HG03571 (cell line): Measurements from ENCODE around the gene EPN1.

Experiments used
- ATAC-seq: cut with Tn5 transposase; IDR thresholded peaks from one replicate; pipeline ENCODE4 v1.9.1; 2021; ENCODE audit not compliant: unreplicated experiment

EPN1 gene

DNA sequence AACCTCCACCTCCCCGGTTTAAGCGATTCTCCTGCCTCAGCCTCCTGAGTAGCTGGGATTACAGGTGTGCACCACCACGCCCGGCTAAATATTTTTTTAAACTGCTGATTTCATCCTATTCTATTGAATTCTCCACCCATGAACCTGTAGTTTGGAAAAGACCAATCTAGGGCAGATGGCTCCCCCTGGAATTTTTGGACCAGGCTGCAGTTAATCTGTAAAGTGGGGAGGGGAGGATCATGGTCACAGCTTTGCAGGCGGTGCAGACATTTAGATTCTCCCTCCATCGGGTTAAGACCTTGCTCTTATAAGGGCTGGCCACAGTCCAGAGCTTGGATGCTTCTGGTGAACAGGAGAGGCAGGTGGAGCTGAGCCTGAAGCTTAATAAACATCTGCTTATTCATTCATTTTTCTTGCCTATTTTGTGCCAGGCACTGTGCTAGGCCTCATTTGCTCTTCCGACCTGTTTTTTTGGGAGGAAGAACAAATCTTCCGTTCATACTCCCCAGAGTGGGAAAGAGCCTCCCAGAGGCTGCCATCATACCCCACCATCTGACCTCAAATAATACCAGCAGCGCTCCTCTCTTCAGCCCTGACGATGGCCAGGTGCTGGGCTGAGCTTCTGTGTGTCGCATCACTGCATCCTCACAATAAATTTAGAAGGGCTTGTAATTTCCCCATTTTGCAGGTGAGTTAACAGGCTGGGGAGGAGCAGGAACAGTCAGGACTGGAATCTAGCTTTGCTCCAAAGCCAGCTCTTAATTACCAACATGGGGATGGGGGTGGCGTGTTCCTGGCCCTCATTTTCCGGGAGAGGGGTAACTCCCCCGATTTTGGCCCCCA lies 27.9 kb upstream of the EPN1 start:
- ATAC-seq: no peak

GRCh38 chr19:55647732-55648584 lies 27.1 kb upstream of the EPN1 start, which contains the start of gene CCDC106:
CCDC106 (plus strand) TSS chr19:55648212; CDS start chr19:55649047, 835 bp downstream.
- ATAC-seq: no peak

GRCh38 chr19:55648585-55649267 lies 26.3 kb upstream of the EPN1 start:
- no peak for ATAC-seq

- no peak for ATAC-seq
Observed at GRCh38 chr19:55649268-55650125, 25.5 kb upstream of the EPN1 start.

DNA sequence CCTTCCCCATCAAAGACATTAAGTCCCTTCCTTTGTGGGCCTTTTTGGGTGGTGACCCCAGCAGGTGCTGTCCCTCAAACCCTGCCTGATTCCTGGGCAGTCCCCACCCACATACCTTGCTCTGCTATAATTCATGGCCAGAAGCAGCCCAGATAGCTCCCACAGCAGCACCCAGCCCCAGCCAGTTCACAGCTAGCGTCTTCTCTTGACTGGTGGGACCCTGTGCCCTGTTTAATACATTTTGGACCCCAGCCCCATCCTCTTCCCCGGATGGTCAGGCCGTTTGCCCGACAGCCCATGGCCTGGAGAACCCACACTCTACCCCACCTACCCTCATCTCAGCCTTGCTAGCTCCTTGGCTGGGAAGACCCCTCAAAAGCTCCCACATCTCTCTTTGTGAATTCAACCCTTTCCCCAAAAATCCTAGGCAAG lies 24.9 kb upstream of the EPN1 start:
- ATAC-seq: no peak

DNA sequence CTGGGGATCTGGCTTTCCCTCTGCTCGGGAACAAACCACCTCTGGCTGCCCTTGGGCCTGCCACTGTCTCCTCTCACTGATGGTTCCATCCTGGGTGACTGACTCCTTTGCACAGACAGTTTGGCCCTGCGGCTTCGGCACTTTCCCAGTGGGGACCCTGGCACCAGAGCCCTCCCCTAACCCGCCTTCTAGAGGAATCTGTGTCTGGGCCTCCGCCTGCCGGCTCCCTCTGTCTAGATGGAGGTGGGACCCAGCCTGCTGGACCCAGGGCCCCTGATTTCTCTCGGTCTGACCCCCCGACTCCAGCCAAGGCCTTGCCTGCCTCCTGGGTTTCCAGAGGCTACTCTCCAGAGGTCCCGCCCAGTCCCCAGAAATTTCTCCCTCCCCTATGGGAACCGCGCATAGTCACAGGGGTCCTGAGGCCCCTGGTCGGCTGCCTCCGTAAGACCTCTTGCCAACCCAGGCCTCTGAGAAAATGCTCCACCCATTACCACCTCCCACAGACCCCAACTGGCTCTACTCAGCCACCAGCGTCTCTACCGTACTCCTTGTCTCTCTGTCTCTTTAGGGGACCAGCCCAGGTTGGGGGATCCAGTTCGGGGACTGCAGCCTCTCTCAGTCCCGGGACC lies 24.3 kb upstream of the EPN1 start:
- no peak for ATAC-seq

DNA sequence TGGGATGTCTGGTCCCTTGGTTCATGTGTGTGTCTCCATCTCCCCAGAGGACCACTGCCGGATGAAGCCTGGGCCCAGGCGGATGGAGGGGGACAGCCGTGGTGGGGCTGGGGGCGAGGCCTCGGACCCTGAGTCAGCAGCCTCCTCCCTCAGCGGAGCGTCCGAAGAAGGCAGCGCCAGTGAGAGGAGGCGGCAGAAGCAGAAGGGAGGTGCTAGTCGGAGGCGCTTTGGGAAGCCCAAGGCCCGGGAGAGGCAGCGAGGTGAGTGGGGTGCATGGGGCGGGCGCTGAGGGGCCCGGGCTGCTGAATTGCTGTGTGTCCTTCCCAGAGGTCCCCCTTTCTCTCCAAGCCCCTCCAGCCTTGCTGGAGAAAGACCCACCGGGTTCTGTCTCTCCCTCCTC lies 23.8 kb upstream of the EPN1 start:
- no peak for ATAC-seq

- no peak for ATAC-seq
Observed at GRCh38 chr19:55652311-55653128, 22.5 kb upstream of the EPN1 start.

GRCh38 chr19:55653651-55654322 lies 21.2 kb upstream of the EPN1 start:
- peak; percentile 35 for ATAC-seq

DNA sequence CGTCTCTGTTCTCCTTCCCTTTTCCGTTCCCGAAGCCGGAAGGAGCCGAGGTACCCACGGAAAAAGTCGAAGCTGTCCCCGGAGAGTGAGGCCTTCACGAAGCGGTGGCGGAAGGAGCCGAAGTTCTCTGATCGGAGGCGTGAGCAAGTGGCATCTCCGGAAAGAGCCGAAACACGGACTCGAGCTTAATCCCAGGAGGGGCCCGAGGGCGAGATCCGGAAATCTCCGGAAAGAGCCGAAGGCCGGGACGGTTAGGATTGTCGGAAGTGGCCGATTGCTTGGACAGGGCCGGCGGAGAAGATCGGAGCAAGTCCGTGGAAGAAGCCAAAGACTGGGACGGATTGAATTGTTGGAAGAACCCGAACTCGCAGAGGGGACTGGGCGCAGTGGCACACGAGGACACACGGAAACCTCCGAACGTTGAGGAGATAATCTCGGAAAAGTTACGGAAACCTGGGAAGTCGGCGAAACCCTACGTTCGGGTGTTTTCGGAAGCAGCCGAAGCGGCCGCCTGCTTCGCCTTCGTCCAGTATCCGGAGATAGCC lies 20.6 kb upstream of the EPN1 start:
- peak; percentile 56 for ATAC-seq

DNA sequence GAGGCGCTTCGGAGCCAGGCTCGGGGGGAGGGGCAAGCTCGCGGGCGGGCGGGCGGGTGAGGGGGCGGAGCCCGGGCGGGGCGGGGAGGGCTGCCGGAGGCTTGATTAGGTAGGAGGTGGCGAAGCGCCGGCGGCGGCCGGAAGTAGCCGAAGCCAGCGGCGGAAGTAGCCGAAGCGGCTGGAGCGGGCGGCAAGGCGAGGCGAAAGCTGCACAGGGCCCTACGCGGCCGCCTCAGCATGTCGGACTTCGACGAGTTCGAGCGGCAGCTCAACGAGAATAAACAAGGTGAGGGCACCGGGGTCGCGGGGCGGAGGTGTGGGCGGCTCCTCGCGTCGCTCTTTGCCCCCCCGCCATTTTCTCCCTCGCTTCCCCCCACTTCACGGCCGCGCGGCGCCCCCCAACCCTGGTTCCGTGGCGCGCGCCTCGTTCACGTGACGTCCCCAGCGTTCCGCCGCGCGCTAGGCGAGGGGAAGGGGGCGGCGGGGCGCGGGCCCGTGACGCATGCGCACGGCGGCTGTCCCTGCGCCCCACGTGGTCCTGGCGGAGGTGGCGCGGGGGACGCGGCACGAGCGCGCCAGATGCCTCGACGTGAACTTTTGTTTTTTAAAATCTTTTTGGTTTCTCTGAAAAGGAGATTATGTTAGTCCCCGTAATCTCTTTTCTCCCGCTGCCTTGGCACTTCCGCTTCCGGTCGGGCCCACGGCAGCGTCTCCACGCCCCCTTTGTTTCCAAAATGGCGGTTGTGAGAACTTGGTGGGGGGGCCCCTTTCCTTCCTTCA lies 20.0 kb upstream of the EPN1 start, which contains the start of gene U2AF2:
TSS of gene U2AF2 (plus strand) at position 168 of the 780 bp plus-strand sequence. CDS start at position 238, 70 bp downstream.
- ATAC-seq: peak; percentile 29

GRCh38 chr19:55655648-55656040 lies 19.4 kb upstream of the EPN1 start:
- ATAC-seq: no peak

DNA sequence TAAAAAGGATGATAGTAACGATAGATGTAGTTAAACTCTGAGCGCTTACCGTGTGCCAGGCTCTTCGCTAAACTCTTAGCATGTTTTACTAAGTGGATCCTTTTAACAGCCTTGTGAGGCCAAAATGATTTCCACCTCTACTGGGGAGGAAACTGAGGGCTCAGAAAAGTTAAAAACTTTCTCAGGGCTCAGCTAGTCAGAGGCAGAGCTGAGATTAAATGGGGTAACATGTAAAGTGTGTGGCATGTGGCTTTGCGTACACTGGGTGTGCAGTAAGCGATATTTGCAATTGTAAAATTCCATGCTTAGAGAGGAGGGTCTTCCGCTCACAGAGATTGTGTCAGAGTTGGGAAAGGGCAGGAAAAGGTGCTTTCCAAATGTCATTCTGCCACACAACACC lies 18.5 kb upstream of the EPN1 start:
- ATAC-seq: no peak

DNA sequence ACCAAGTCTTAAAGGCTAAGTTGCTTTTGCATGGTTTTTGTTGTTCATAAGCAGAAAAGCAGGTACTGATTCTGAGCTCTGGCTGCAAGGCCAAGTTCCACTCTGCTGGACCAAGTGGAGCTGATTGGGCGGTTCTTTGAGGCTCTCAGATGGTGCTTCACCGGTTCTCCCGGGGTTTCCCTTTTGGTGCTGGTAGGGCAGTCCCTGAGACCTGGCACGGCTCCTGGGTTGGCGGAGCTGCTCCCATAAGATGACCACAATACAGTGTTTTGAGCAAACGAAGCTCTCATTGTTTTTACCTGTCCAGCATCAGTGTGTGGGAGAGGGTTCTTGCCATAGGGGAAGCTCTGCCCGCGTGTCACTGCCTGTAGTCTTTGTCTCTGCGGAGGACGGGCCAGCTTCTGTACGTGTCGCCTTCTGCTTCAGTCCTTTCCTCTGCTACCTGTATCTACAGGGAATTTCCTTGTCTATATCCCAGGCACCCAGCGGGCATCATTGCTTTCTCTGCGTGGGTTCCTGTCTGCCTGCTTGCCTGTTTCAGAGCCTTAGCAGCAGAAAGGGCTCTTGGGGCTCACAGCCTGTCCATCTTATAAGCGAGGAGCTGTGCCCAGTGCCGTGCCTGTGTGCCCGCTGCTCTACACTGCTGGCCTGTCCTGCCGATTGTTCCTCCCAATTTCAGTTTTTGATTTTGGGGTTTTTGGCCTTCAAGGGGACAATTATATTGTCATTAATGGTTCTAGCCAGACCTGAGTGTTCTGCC lies 17.9 kb upstream of the EPN1 start:
- no peak for ATAC-seq

DNA sequence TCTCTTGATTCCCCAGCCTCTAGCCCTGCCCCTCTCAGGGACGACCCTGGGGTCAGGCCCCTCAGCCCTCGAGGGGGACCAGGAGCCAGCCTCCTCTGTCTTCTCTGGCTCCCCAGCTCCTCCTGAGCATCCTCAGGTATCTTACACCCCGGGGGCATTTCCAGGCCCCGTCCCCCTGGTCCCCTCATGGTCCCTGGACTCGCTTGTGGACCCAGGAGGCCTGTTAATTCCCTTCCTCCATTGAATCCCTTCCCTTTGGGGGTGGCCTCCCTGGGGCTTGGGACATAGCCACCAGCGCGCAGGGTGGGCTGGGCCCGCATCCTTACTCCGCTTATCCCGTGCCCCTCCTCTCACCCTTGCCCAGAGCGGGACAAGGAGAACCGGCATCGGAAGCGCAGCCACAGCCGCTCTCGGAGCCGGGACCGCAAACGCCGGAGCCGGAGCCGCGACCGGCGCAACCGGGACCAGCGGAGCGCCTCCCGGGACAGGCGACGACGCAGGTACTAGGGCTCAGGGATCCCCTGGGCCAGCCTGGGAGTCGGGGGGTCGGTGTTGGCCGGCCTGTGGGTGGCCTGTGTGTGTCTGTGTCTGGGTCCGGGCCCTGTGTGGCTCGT lies 16.1 kb upstream of the EPN1 start:
- ATAC-seq: no peak

- ATAC-seq: no peak
Observed at GRCh38 chr19:55659822-55660221, 15.2 kb upstream of the EPN1 start.
